GM19023 (cell line): ENCODE data around the gene KRTAP5-7.

Experiments
- ATAC-seq: cut with Tn5 transposase; IDR thresholded peaks from one replicate; pipeline ENCODE4 v1.9.1; 2021; ENCODE audit warnings: mild to moderate bottlenecking, moderate library complexity; ENCODE audit not compliant: unreplicated experiment

Gene KRTAP5-7

GRCh38 chr11:71495286-71496230, 31.5 kb upstream of the KRTAP5-7 start:
- ATAC-seq, result no peak

DNA sequence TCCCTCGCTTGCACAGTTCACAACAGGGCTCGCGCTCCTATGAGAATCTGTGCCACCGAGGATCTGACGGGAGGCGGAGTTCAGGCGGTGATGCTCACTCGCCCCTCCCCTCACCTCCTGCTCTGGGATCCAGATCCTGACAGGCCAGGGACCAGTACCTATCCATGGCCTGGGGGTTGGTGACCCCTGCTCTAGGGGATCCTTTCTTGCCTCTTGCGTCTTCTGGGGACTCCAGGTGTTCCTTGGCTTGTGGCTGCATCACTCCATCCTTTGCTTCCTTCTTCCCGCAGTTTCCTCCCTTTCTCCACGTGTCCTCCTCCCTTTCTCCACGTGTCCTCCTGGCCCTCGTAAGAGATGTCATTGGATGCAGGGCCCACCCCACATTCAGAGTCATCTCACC, 30.6 kb upstream of the KRTAP5-7 start:
- ATAC-seq, result no peak

GRCh38 chr11:71498091-71498490, 29.0 kb upstream of the KRTAP5-7 start:
- no peak for ATAC-seq

- no peak for ATAC-seq
Measured at GRCh38 chr11:71499125-71499524, 27.9 kb upstream of the KRTAP5-7 start.

DNA sequence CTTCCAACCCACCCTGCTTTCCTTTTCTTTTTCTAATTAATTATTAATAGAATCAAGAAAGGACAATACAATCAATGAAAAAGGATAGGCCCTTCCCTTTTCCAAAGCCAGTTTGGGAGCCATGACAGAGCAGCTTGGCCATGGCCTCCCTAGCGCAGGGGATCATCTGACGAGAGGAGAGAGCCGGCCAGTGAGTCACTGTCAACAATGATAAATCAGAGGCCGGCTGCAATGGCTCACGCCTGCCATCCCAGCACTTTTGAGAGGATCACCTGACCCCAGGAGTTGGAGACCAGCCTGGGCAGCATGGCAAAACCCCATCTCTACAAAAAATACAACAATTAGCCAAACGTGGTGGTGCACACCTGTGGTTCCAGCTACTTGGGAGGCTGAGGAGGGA, 27.5 kb upstream of the KRTAP5-7 start:
- no peak for ATAC-seq

DNA sequence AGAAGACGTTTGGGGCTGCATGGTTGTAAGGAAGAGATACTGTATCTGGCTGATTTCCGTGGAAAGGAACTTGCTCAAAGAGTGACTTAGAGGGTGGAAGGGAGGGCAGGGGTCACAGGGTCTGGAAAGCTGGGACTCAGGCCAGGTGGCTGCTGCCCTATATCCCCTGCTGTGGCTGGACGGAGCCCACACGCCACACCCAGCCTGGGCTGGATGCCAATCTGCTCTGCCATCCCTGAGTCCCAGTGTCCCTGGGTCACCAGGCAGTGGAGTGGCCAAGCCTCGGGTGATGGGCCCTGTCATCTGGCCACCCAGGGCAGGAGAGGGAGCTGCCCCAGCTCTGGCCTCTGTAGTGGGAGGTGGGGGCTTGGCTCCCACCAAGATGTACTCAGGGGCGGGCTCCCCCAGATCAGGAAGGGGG, 26.5 kb upstream of the KRTAP5-7 start:
- no peak for ATAC-seq

GRCh38 chr11:71501071-71501985, 25.7 kb upstream of the KRTAP5-7 start:
- ATAC-seq, result no peak

DNA sequence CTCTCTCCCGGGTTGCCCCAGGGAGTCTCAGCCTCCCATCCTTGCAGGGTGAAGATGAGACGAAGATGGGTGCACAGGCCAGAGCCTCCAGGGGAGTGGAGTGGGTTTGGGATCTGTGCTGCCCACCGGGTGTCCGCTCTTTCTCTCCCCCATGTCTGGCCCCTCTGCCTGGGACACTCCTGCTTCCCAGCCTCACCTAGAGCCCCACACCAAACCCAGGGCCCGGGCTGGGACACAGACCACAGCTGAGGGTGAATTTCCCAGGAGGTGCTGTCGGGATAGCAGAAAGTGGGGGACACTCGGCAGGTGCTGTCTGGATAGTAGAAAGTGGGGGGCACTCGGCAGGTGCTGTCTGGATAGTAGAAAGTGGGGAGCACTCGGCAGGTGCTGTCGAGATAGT, 25.0 kb upstream of the KRTAP5-7 start:
- no peak for ATAC-seq

- no peak for ATAC-seq
Measured at GRCh38 chr11:71502871-71503435, 24.1 kb upstream of the KRTAP5-7 start.

GRCh38 chr11:71504531-71504930, 22.5 kb upstream of the KRTAP5-7 start:
- ATAC-seq, result no peak

- ATAC-seq, result no peak
Measured at GRCh38 chr11:71505001-71505400, 22.1 kb upstream of the KRTAP5-7 start.

- ATAC-seq, result no peak
Measured at GRCh38 chr11:71505781-71506180, 21.3 kb upstream of the KRTAP5-7 start.

DNA sequence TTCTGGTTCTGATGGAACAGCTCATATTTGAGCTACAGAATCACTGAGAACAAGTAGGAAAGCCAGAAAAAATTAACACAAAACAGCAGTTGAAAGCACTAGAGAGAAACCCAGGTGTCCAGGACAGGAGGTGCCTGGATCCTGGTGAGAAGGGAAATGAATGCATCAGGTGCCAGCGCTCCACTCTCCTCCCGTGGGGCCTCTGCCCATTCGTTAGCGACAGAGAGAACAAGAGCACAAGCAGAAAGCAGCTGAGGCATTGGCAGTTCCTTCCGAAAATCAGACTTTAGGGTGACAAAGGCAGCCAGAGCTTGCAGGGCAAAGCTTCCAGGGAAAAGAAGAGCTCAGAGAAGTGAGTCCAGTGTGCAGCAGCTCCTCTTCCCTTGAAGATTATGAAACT, 20.0 kb upstream of the KRTAP5-7 start:
- no peak for ATAC-seq

- no peak for ATAC-seq
Measured at GRCh38 chr11:71518506-71519471, 8.3 kb upstream of the KRTAP5-7 start.

GRCh38 chr11:71519546-71519945, 7.5 kb upstream of the KRTAP5-7 start:
- no peak for ATAC-seq

DNA sequence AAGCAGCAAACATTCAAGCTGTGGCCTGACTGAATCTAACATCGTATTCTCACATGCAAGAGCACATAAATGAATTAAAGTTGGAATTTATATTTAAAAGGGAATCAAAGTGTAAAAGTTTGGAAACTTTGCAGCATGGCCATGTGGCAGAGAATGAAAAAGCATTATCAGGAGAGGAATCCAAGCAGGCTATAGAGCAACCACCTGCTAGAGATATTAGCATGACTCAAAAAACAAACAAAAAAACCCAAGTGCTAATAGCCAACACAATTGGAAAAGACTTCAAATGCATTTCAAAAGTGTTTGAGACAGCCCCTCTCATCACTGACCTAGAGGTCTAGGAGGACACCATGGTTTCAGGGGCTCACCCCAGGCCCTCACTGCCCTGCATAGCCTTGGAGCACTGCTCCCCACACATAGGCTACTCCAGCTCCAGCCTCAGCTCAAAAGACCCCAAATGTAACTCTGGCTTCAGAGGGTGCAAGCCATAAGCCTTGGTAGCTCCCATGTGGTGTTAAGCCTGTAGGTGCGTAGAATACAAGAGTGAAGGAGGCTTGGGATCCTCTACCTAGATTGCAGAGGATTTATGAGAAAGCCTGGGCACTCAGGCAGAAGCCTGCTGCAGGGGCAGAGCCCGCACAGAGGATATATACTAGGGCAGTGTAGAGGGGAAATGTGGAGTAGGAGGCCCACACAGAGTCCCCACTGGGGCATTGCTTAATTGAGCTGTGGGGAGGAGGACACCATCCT, 1.7 kb upstream of the KRTAP5-7 start:
- ATAC-seq, result no peak

- no peak for ATAC-seq
Measured at GRCh38 chr11:71525938-71526495, 1.1 kb upstream of the KRTAP5-7 start.

DNA sequence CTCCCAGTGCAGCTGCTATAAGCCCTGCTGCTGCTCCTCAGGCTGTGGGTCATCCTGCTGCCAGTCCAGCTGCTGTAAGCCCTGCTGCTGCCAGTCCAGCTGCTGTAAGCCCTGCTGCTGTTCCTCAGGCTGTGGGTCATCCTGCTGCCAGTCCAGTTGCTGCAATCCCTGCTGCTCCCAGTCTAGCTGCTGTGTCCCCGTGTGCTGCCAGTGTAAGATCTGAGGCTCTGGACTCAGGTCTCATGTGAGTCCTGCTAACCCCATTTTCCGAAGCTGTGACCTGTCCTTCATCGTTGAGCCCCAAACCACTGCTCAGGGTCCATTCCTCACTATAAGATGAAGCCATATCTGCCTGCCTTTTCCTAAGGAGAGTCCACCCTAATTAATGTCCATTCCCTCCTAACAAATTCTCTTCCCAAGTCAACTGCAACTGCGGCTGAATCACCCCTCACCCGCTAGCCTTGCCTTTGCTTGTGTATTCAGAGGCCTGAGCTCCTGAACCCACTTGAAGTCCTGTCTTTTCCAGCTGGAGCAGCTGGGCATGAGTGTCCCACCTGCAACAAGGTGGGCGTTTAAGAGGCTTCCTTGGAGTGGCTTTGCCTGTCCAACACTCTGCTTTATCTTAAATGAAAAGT, 626 bp downstream of the KRTAP5-7 start:
- ATAC-seq, result no peak

DNA sequence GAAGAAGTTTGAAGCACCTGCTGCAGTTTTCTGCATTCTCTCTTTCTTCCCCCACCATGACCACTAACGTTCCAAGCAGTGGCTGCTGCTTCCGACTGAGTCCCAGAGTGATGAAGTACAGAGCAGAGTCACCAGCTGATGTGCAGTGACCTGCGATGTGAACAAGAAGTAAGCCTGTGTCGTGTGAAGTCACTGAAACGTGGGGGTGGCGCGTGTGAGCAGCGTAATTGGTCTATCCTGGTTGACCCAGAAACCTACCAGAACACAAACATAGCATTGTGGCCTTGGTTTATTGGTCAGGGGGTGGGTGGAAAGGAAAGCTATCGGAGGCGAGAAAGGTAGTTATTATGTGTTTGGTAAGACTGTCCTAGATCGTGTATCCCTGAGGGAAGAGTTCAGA, 3.5 kb downstream of the KRTAP5-7 start:
- ATAC-seq, result no peak
